Measurements from ENCODE around the gene CLCN2. TPM values are rescaled to one million over a fixed set of nuclear protein-coding genes. Genes with fewer than 3 reads are reported as not detected.

Gene CLCN2
- total RNA-seq, 1 donor from 2014 or later, result 16.9 TPM

- H3K4me3 Mint-ChIP-seq, result peak within 1 kb of the TSS; percentile 83
Measured at GRCh38 chr3:184337399-184337714, 24.0 kb downstream of the CLCN2 start, which contains the start of gene FAM131A. Gene FAM131A, plus strand, starts transcription at chr3:184337600. Its CDS starts 31 bp downstream, at chr3:184337631.

GRCh38 chr3:184336547-184337398 is 24.6 kb downstream of the CLCN2 start:
- Mint-ChIP-seq H3K36me3 (peaks cover 12% of the 10 kb centered on the region), H3K4me1 (peaks cover 25% of the 10 kb centered on the region), H3K9me3 (no peaks in the 10 kb centered on the region), H3K27ac (peak overlapping the region; percentile 96), H3K4me3 (peak overlapping the region; percentile 83), H3K27me3 (ENCODE audit: low read depth) (no peaks in the 10 kb centered on the region)
- no peak for TF ChIP-seq CTCF (IDR thresholded peaks at IDR 0.05; ENCODE audit: unreplicated experiment)
- no peak for DNase-seq (ENCODE audit: low spot score in 2 of 2, unreplicated experiment in 2 of 2)

More at GRCh38 chr3:184337399-184337714, 24.0 kb downstream of the CLCN2 start, which contains the start of gene FAM131A:
- Mint-ChIP-seq H3K9me3 (no peaks in the 10 kb centered on the region), H3K4me1 (peaks cover 25% of the 10 kb centered on the region), H3K27me3 (ENCODE audit: low read depth) (no peaks in the 10 kb centered on the region), H3K36me3 (peaks cover 8% of the 10 kb centered on the region), H3K27ac (peak within 1 kb of the TSS; percentile 96)
- TF ChIP-seq CTCF (IDR thresholded peaks at IDR 0.05; ENCODE audit: unreplicated experiment), result no peak
- DNase-seq (ENCODE audit: low spot score in 2 of 2, unreplicated experiment in 2 of 2), result no peak

GRCh38 chr3:184335661-184336546 is 25.5 kb downstream of the CLCN2 start:
- peak; percentile 82 to 95 for DNase-seq (ENCODE audit: low spot score in 2 of 2, unreplicated experiment in 2 of 2)
- Mint-ChIP-seq H3K4me3 (peak overlapping the region; percentile 83), H3K4me1 (peaks cover 25% of the 10 kb centered on the region), H3K36me3 (peaks cover 20% of the 10 kb centered on the region), H3K27me3 (ENCODE audit: low read depth) (no peaks in the 10 kb centered on the region), H3K27ac (peak overlapping the region; percentile 96), H3K9me3 (no peaks in the 10 kb centered on the region)
- TF ChIP-seq CTCF (IDR thresholded peaks at IDR 0.05; ENCODE audit: unreplicated experiment), result no peak

- no peak for DNase-seq (ENCODE audit: low spot score in 2 of 2, unreplicated experiment in 2 of 2)
- peak overlapping the region; percentile 96 for H3K27ac Mint-ChIP-seq
- peak overlapping the region; percentile 83 for H3K4me3 Mint-ChIP-seq
- TF ChIP-seq CTCF (IDR thresholded peaks at IDR 0.05; ENCODE audit: unreplicated experiment), result no peak
- peaks cover 25% of the 10 kb centered on the region for H3K4me1 Mint-ChIP-seq
- peaks cover 23% of the 10 kb centered on the region for H3K36me3 Mint-ChIP-seq
- H3K27me3 Mint-ChIP-seq (ENCODE audit: low read depth), result no peaks in the 10 kb centered on the region
- H3K9me3 Mint-ChIP-seq, result no peaks in the 10 kb centered on the region
Measured at GRCh38 chr3:184335291-184335660, 26.1 kb downstream of the CLCN2 start.

GRCh38 chr3:184334470-184335158 is 26.8 kb downstream of the CLCN2 start:
- H3K27me3 Mint-ChIP-seq (ENCODE audit: low read depth), result no peaks in the 10 kb centered on the region
- H3K9me3 Mint-ChIP-seq, result no peaks in the 10 kb centered on the region
- no peak for TF ChIP-seq CTCF (IDR thresholded peaks at IDR 0.05; ENCODE audit: unreplicated experiment)
- peaks cover 25% of the 10 kb centered on the region for H3K4me1 Mint-ChIP-seq
- peak overlapping the region; percentile 35 for H3K4me3 Mint-ChIP-seq
- H3K36me3 Mint-ChIP-seq, result peaks cover 27% of the 10 kb centered on the region
- DNase-seq (ENCODE audit: low spot score in 2 of 2, unreplicated experiment in 2 of 2), result no peak
- H3K27ac Mint-ChIP-seq, result peak overlapping the region; percentile 96

Data from mesothelial cell of epicardium (in vitro differentiated cells).